A549 (cell line): Measurements from ENCODE around the gene TBC1D1. TPM values are rescaled to one million over a fixed set of nuclear protein-coding genes. Genes with fewer than 3 reads are reported as not detected.

Experiments used
- ATAC-seq, 2 experiments: fragments of 200-7000 bp in 1 of 2; fragments of >200 bp in 1 of 2; cut with Nextera tagmentation in 1 of 2; cut with Tn5 transposase in 1 of 2; 3 replicates each; pipeline versions ENCODE4 v1.8.0 to v1.9.1; 2018 to 2020; ENCODE audit warnings: mild to moderate bottlenecking in 1 of 2, moderate library complexity in 1 of 2
- CTCF ChIA-PET: fragments of 300-600 bp; sonication (Branson Sonifier 250); formaldehyde crosslinking; extraction: SDS; loops from one replicate; lab custom pipeline; 2021; ENCODE audit warnings: antibody characterized with exemption, inconsistent platforms; lab: Yijun Ruan, JAX
- POLR2A ChIA-PET: fragments of 350-600 bp; formaldehyde crosslinking; extraction: SDS; loops from one replicate; lab custom pipeline; 2021; ENCODE audit warnings: antibody characterized with exemption, inconsistent platforms; lab: Yijun Ruan, JAX
- DNase-seq, 2 experiments: peaks; one replicate each; pipeline versions ENCODE4 v3.0.0 to v3.0.0-alpha.2; 2011 to 2016; ENCODE audit warnings: low read depth in 1 of 2, low spot score in 1 of 2
- FAIRE-seq: peaks from 2 replicates; lab custom pipeline; 2011; peaks lifted over from hg19 to GRCh38; lab: Jason Lieb, UNC
- H3K27ac ChIP-seq, 2 experiments: fragments of >200 bp; sonication (Bioruptor Twin); formaldehyde crosslinking; 3 replicates each; pipeline ENCODE4 v1.5.1; 2016 to 2017
- H3K4me1 ChIP-seq: fragments of >200 bp; sonication (Bioruptor Twin); formaldehyde crosslinking; 3 replicates; pipeline ENCODE4 v1.6.1; 2016
- H3K4me2 ChIP-seq: fragments of >200 bp; sonication (Bioruptor Twin); formaldehyde crosslinking; 3 replicates; pipeline ENCODE4 v1.6.1; 2016
- H3K4me3 ChIP-seq: fragments of >200 bp; sonication (Bioruptor Twin); formaldehyde crosslinking; 3 replicates; pipeline ENCODE4 v1.5.1; 2016
- H3K9me3 ChIP-seq: fragments of >200 bp; sonication (Bioruptor Twin); formaldehyde crosslinking; 3 replicates; pipeline ENCODE4 v1.6.1; 2016
- CEBPB ChIP-seq, 2 experiments: fragments of >200 bp in 1 of 2; sonication (Bioruptor Twin) in 1 of 2; formaldehyde crosslinking in 1 of 2; IDR thresholded peaks; 2 replicates each; pipeline ENCODE4 v1.6.1; 2012 to 2016
- EHF ChIP-seq: fragments of 250-450 bp; sonication (Bioruptor Pico); IDR thresholded peaks from 2 replicates; pipeline ENCODE4 v1.5.0; 2020; ENCODE audit warnings: mild to moderate bottlenecking
- EHMT2 ChIP-seq: fragments of 200-600 bp; sonication (generic); IDR thresholded peaks from 2 replicates; pipeline ENCODE4 v1.6.1; 2016; ENCODE audit warnings: antibody characterized with exemption, low read depth, mild to moderate bottlenecking, moderate library complexity
- FOSB ChIP-seq: fragments of 250-450 bp; sonication (Bioruptor Pico); IDR thresholded peaks from 2 replicates; pipeline ENCODE4 v1.5.0; 2020; ENCODE audit warnings: mild to moderate bottlenecking, moderate library complexity
- FOSL2 ChIP-seq, 2 experiments: fragments of 450-650 bp in 1 of 2; fragments of >200 bp in 1 of 2; sonication (Bioruptor Twin) in 1 of 2; formaldehyde crosslinking; IDR thresholded peaks; 2 replicates each; pipeline versions ENCODE4 v1.5.0 to v1.6.1; 2016 to 2020; ENCODE audit warnings: mild to moderate bottlenecking in 1 of 2, moderate library complexity in 1 of 2
- FOXS1 ChIP-seq: fragments of 250-450 bp; sonication (Bioruptor Pico); IDR thresholded peaks from 2 replicates; pipeline ENCODE4 v1.5.0; 2020; ENCODE audit warnings: mild to moderate bottlenecking, moderate library complexity
- HEYL ChIP-seq: fragments of 250-450 bp; sonication (Bioruptor Pico); IDR thresholded peaks from 2 replicates; pipeline ENCODE4 v1.8.0; 2021; ENCODE audit warnings: mild to moderate bottlenecking, moderate library complexity
- HOXA7 ChIP-seq: fragments of 250-450 bp; sonication (Bioruptor Pico); IDR thresholded peaks from 2 replicates; pipeline ENCODE4 v1.5.0; 2020; ENCODE audit warnings: mild to moderate bottlenecking, moderate library complexity
- HOXB13 ChIP-seq: fragments of 250-450 bp; sonication (Bioruptor Pico); IDR thresholded peaks from 2 replicates; pipeline ENCODE4 v1.5.0; 2020; ENCODE audit warnings: low read depth, mild to moderate bottlenecking, moderate library complexity
- HOXB5 ChIP-seq: fragments of 250-450 bp; sonication (Bioruptor Pico); IDR thresholded peaks from 2 replicates; pipeline ENCODE4 v1.5.0; 2020; ENCODE audit warnings: mild to moderate bottlenecking, moderate library complexity
- JUNB ChIP-seq: fragments of >200 bp; sonication (Bioruptor Twin); formaldehyde crosslinking; IDR thresholded peaks from 2 replicates; pipeline ENCODE4 v1.6.1; 2016
- MAZ ChIP-seq: fragments of 150-350 bp; IDR thresholded peaks from 2 replicates; pipeline ENCODE4 v1.6.1; 2014; ENCODE audit warnings: antibody characterized with exemption, low read depth, low read length, borderline replicate concordance
- MYC ChIP-seq: IDR thresholded peaks from 2 replicates; pipeline ENCODE4 v1.6.1; 2012; ENCODE audit warnings: mild to moderate bottlenecking, inconsistent platforms, low read length, improper control_type of control experiment, borderline replicate concordance
- PHF8 ChIP-seq: fragments of 200-600 bp; sonication (generic); IDR thresholded peaks from 2 replicates; pipeline ENCODE4 v1.6.1; 2016; ENCODE audit warnings: low read depth, mild to moderate bottlenecking, antibody characterized with exemption, moderate library complexity, borderline replicate concordance
- RAD21 ChIP-seq, 2 experiments: fragments of >200 bp in 1 of 2; sonication (Bioruptor Twin) in 1 of 2; formaldehyde crosslinking in 1 of 2; IDR thresholded peaks in 1 of 2; conservative IDR thresholded peaks in 1 of 2; 2 replicates in 1 of 2; 3 replicates in 1 of 2; pipeline ENCODE4 v1.6.1; 2012 to 2018; ENCODE audit warnings: inconsistent platforms in 1 of 2
- ZFP36 ChIP-seq: fragments of 450-650 bp; IDR thresholded peaks from 2 replicates; pipeline ENCODE4 v1.6.1; 2014; ENCODE audit warnings: borderline replicate concordance; ENCODE audit not compliant: partially characterized antibody
- ZSCAN20 ChIP-seq: fragments of 250-450 bp; sonication (Bioruptor Pico); IDR thresholded peaks from 2 replicates; pipeline ENCODE4 v1.8.0; 2022; ENCODE audit warnings: mild to moderate bottlenecking, moderate library complexity
- WGBS: methylation state at CpG from one replicate; pipeline ENCODE4 v1.1.6; 2017; ENCODE audit errors: missing lambda C conversion rate; 5-methylcytosine and 5-hydroxymethylcytosine counted together
- polyA plus RNA-seq, 4 experiments: library from polyadenylated mRNA; depleted of rRNA in 3 of 4; stranded (reverse); fragments of >200 nt; fragmentation: RNase III in 1 of 4; extraction: RNeasy Plus Mini Kit Qiagen cat#74134 plus additional on column Dnase treatment in 1 of 4; gene quantifications; 2 replicates in 3 of 4; 3 replicates in 1 of 4; pipeline ENCODE4 v1.2.3, GENCODE V29; 2011 to 2017
- TF ChIP-seq, protein P1 (sequence below): IDR thresholded peaks from 2 replicates; pipeline ENCODE4 v1.6.1; 2012
- TF ChIP-seq, protein P2 (sequence below): IDR thresholded peaks from 2 replicates; pipeline ENCODE4 v1.6.1; 2012
- TF ChIP-seq, protein P3 (sequence below): IDR thresholded peaks from 2 replicates; pipeline ENCODE4 v1.6.1; 2012; ENCODE audit warnings: low read depth, borderline replicate concordance
- TF ChIP-seq, protein P4 (sequence below): fragments of 250-450 bp; sonication (Bioruptor Pico); IDR thresholded peaks from 2 replicates; pipeline ENCODE4 v1.5.0; 2020; ENCODE audit warnings: low read depth, mild to moderate bottlenecking, moderate library complexity

The TBC1D1 gene
- polyA plus RNA-seq, 2 of the 4 experiments (the other 2 are of a cell fraction): 26.5 to 28.5 TPM

DNA sequence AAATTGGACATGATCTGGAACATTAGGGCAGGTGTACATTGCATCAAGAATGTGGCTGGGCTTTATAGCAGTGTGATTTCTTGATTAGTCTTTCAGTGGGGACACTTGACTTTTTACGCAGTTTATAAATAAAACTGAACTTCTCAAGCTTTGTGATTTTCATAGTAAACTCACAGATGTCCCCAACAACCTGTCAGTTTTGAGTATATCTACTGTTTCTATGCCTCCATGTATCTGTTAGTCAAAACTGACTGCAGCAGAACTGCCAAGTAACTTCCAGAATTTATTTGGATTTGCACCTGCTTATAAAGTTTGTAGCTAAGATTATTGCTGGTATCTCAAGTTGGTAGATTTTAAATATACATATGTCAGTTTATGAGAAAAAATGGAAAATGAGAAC lies 89.4 kb downstream of the TBC1D1 start:
- no peak for FAIRE-seq
- 96% methylated on average over 1 of the region's 1 CpG for WGBS
- Histone ChIP-seq H3K4me3 (no peak overlapping the region), H3K9me3 (no peaks in the 10 kb centered on the region), H3K27ac (no peak overlapping the region), H3K4me1 (peaks cover 10% of the 10 kb centered on the region; the same call in 2 of the 3 replicates), H3K4me2 (no peak overlapping the region)
- DNase-seq: no peak
- POLR2A ChIA-PET: no interaction called here
- ATAC-seq: no peak
- CTCF ChIA-PET: no interaction called here
- TF ChIP-seq FOXS1 (CRISPR knock-in tag): no peak
- TF ChIP-seq HOXA7 (CRISPR knock-in tag): no peak
- no peak for TF ChIP-seq JUNB
- no peak for TF ChIP-seq RAD21 (conservative IDR thresholded peaks at IDR 0.05 in 1 of 2, IDR thresholded peaks at IDR 0.05 in 1 of 2)
- no peak for TF ChIP-seq HOXB5 (CRISPR knock-in tag)
- no peak for TF ChIP-seq EHMT2
- TF ChIP-seq FOSB (CRISPR knock-in tag): no peak
- TF ChIP-seq, protein P1, sequence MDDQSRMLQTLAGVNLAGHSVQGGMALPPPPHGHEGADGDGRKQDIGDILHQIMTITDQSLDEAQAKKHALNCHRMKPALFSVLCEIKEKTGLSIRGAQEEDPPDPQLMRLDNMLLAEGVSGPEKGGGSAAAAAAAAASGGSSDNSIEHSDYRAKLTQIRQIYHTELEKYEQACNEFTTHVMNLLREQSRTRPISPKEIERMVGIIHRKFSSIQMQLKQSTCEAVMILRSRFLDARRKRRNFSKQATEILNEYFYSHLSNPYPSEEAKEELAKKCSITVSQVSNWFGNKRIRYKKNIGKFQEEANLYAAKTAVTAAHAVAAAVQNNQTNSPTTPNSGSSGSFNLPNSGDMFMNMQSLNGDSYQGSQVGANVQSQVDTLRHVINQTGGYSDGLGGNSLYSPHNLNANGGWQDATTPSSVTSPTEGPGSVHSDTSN: no peak
- TF ChIP-seq MYC: no peak
- TF ChIP-seq, protein P2, sequence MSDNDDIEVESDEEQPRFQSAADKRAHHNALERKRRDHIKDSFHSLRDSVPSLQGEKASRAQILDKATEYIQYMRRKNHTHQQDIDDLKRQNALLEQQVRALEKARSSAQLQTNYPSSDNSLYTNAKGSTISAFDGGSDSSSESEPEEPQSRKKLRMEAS: no peak
- no peak for TF ChIP-seq ZFP36
- TF ChIP-seq, protein P3, sequence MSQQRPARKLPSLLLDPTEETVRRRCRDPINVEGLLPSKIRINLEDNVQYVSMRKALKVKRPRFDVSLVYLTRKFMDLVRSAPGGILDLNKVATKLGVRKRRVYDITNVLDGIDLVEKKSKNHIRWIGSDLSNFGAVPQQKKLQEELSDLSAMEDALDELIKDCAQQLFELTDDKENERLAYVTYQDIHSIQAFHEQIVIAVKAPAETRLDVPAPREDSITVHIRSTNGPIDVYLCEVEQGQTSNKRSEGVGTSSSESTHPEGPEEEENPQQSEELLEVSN: no peak
- TF ChIP-seq HOXB13 (CRISPR knock-in tag): no peak
- TF ChIP-seq, protein P4, sequence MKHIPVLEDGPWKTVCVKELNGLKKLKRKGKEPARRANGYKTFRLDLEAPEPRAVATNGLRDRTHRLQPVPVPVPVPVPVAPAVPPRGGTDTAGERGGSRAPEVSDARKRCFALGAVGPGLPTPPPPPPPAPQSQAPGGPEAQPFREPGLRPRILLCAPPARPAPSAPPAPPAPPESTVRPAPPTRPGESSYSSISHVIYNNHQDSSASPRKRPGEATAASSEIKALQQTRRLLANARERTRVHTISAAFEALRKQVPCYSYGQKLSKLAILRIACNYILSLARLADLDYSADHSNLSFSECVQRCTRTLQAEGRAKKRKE (CRISPR knock-in tag): no peak
- no peak for TF ChIP-seq EHF (CRISPR knock-in tag)
- TF ChIP-seq CEBPB (IDR thresholded peaks at IDR 0.05): no peak
- TF ChIP-seq FOSL2 (IDR thresholded peaks at IDR 0.05): no peak
- no peak for TF ChIP-seq FOSL2 (CRISPR knock-in tag; IDR thresholded peaks at IDR 0.05)

DNA sequence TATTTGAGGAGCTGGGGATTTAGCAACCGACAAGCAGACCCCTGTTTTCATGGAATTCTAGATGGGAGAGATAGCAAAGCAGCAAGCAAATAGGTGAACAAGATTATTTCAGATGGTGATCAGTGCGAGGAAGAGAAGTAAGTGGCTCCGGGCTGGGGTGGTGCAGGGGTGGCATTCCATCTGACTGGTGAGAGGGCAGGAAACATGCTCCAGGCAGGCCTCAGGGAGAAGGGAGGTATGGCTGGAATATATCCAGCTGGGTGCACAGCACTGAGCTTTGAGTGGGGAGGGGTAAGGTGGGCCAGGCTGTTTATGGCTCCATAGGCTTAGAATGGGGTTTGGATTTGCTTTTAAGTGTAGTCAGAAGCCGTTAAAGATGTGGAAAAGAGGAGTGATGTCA lies 90.5 kb downstream of the TBC1D1 start:
- Histone ChIP-seq H3K4me3 (no peak overlapping the region), H3K9me3 (no peaks in the 10 kb centered on the region), H3K27ac (no peak overlapping the region), H3K4me2 (no peak overlapping the region), H3K4me1 (peaks cover 10% of the 10 kb centered on the region; the same call in 2 of the 3 replicates)
- ChIA-PET CTCF (no interaction called here), POLR2A (no interaction called here)
- 89% methylated on average over 4 of the region's 4 CpGs for WGBS
- TF ChIP-seq ZFP36 (no peak), HEYL (CRISPR knock-in tag) (no peak), MYC (no peak), PHF8 (no peak), MAZ (no peak), ZSCAN20 (no peak)
- TF ChIP-seq, protein P1: no peak
- FAIRE-seq: no peak
- ATAC-seq: no peak
- no peak for DNase-seq
